NCI-H2107 treated with DMSO at 0.1 percent for 48 hours (cell line): ENCODE measurements around the gene KCND3.

Source experiments
- DNase-seq: peaks from one replicate; lab custom pipeline; 2025; ENCODE audit not compliant: unreplicated experiment; lab: John Stamatoyannopoulos, UW

KCND3 gene

DNA sequence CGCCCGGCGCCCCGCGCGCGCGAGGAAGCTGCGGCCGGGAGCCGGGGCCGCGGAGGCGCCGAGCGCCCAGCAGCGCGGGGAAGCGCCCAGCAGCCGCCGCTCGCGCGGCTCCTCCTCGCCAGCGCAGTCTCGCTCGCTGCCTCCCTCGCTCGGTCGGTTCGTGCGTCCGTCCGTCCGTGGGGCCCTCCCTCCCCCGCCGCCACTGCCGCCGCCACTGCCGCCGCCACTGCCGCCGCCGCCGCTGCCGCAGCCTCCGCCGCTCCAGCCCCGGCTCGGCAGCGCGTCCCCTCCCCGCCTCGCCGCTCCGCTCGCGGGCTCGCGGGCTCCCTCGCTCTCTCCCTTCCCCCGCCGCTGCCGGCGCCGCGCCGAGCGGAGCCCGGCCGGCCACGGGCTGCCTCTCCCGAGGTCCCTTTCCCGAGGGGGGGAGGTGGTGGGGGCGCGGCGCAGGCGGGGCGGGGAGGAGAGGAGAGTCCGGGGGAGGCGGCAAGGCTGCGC lies at the start of gene KCND3:
TSS of gene KCND3 (minus strand) at position 138 of the 495 bp plus-strand sequence.
- DNase-seq = no peak

DNA sequence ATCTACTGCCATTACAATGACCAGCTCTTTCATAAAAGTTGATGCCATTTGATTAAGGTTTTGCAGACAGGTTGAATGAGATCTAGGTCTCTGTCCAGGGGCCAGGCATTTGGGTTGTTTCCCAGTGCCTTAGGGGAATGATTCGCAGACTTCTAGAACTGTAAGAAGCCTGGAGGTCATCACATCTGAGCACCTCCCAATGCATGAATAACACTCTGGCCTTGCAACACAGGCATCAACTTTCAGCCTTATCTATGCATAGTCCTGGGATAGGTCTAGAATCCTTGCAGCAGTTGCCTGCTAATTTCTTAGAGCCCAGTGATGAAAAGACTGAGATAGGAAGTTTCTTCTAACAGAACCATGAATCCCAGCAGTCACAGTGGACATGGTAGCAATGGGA lies 44.8 kb upstream of the KCND3 start:
- no peak for DNase-seq

DNA sequence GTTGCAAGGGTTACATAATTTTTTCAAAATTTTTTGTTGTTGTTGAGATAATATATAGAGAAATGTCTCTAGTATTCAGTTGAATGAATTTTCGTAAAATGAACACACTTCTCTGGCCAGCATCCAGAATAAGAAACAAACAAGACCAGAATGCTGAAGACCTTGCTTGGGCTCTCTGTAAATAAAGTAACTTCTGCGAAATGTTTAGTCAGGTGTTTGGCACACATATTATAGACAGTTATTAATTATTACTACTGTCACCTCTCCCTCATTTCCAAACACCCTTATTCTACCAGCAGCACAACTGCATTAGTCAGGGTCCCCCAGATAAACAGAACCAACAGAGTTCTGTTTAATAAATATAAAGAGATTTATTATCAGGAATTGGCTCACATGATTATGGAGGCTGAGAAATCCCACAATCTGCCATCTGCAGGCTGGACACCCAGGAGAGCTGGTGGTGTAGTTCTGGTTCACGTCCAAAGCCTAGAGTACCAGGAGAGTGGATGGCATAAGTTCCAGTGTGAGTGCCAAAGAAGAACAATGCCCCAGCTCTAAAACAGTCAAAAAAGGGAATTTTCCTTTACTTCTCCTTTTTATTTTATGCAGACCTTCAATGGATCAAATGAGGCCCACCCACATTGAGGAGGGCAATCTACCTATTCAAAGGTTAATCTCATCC lies 44.1 kb upstream of the KCND3 start:
- no peak for DNase-seq

DNA sequence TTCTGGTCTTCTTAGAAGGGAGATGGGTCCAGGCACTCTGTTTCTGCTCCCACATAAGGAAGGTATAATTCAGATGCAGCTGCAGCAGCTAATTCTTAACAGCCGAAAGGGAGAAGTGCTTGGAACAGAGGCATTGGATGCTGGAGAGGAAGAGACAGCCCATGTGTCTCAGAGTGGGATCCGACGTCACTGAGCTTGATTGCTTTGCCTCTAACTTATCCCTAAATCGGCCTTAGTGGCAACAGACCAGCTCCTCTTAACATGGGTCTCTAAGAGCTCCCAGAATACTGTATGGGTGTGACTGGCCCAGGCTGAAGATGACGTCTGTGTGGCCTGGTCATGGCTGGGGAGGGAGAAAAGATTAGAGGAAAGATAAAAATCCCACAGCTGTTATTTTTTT lies 40.7 kb upstream of the KCND3 start:
- no peak for DNase-seq

DNA sequence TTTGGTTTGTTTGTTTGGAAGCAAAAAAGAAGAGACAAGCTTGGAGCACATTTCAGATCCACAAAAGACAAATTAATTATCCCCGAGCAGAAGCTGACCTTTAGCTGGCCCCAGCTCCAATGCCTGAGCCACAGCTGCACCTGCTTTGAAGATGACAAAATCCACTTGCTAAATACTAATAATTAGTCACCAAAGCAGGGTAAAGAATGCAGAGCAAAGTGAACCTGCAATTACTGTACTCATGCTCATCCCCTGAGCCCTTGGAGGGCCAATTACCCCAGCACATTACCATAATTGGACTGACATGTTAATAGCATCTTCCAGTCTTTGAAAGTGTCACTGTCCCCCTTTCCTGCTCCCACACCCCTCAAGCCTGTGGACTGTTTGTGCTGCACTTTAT lies 38.2 kb upstream of the KCND3 start:
- DNase-seq = no peak

DNA sequence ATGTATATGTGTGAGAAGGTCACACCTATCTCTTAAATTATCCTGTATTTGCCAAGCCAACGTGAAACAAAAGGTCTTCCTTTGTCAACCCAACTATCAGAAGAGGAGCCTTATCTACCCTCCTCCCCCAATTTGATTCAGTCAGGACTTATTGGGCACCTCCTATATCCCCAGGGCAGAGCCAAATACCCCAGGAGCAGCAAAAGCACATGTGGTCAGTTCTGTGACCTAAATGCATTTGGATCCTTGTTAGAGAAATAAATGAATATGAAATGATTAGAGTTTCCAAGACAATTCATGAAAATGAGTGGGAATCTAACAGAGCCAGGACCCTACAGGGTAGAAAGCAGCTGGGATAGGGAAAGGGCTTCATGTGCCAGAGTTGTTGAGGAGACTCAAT lies 37.0 kb upstream of the KCND3 start:
- no peak for DNase-seq

DNA sequence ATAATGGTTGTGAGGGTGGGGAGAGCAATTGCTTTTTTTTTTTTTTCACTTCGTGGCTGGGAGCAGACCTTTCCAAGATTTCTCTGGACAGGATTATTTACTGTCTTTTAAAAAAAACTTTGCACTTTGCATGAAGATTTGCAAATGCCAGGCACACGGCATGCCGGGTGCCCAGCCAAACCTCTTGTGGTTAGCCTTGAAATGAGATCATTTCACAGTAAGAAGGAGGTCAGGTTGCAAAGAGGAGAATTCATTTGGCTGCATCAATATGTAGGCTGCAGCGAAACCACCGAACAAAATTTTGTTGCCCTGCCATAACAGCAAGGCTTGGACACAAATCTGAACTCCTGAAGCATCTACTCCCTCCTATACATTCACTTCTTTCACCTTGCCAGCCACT lies 36.5 kb upstream of the KCND3 start:
- peak; percentile 54 for DNase-seq

DNA sequence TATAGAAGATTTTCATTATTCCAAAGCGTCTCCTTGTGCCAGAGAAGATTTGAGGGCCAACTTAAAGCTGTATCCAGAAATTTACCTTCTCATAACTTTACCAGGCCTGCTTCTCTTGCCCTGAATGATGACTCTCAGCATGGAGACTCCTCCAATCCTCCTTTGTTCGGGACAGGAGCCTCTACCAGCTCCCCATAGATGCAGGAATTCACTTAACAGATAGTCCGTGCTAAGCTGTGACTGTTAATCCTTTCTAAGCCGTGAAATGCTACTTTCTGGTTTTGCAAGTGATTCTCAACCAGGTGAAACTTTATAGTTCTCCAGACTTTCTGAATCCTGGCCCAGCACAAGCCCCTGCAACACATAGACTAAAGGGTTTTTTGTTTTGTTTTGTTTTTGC lies 31.8 kb upstream of the KCND3 start:
- DNase-seq = no peak

DNA sequence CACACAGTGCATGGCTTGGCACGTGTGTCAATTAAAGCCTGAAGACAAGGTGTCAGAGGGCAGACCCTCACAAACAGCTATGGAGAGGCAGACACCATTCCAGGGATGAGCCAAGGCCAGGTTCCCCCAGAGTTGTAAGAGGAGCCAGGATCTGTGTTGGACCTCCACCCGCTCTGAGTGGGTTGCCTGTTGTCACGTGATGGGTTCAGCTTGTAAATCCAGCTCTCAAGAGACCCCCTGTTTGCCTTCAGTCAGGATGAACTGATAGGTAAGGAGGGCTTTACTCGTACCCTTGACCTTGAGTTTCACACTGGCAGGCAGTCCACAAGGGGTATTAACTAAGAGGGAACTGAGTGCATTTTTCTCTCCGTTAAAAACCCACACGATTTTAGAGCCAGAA lies 27.7 kb upstream of the KCND3 start:
- no peak for DNase-seq

DNA sequence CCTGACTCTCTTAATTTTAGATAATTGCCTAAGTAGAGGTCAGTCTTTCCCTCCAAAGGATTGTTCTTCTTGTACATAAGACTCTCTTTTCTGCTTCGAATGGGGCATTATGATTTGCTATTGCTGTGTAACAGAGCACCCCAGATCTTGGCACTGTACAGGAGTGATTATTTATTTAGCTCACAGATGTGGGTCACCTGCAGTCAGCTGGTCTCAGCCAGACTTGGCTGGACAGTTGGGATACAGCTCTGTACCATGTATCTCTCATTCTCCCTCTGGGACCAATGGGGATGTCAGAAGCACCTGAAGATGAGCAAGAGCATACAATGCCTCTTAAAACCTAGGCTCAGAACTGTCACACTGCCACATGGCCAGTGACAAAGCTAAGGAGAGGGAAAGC lies 23.4 kb upstream of the KCND3 start:
- no peak for DNase-seq

DNA sequence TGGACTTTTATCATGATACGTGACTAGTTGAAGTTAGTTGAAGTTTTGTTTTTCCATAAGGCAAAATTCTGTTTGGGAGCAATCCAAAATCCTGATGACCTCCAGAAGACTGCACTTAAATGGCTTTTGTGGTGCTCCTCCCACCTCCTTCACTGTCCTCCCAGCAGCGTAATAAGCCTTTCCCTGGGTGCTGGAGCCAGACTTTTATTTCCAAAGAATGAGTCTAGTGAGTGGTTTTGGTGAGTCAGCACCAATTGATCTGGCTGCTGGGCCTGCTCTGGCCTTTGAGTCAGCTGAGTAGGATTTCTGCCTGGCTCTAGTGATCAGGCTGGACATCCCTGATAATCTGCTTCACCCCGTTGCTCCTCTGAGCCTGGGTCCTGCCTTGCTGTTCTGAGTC lies 21.7 kb upstream of the KCND3 start:
- DNase-seq = no peak

DNA sequence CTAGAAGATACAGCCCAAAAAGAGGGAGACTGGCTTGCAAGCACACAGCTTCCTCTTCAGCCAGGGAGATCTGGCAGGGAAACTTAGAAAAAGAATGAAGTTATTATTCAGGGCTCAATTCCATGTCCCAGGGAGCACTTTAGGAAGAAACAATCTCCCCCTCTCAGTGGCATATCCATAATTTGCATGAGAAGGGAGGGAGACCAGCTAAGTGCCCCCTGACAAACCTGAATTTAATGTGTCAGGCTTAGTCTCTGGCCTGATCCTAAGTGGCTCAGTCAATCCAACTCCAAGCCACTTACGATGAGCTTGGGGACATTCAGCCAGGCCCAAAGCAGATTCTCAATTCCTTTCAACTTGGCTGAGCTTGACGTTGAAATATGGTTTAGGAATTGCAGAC lies 17.7 kb upstream of the KCND3 start:
- DNase-seq = no peak

DNA sequence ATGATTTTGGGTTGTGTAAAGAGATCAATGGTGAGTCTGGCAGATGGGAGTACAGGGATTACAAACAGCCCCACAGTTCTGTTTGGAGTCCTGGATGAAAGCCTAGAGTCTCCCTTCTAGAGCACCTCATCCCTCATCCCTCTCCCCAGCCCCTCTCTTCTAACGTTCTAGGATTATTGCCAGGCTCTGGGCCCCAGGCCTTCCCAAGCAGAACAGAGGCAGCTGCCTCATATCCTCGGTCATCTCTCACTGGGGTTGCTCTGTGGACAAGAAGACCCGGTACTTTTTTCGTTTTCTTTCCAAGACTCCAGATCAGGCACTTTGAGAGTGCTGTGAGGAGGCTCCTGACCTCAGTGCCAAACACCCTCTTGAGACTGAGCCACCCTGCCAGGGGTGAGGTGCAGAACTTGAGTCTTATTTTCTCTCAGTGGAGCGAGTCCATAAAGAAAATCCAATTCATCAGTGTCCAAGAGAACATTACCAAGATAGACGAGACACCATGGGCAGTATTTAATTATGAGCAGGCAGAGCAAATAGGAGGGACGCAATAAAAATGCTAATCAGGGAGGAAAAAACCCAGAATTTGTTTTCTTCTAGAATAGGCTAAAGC lies 17.1 kb upstream of the KCND3 start:
- DNase-seq = no peak

DNA sequence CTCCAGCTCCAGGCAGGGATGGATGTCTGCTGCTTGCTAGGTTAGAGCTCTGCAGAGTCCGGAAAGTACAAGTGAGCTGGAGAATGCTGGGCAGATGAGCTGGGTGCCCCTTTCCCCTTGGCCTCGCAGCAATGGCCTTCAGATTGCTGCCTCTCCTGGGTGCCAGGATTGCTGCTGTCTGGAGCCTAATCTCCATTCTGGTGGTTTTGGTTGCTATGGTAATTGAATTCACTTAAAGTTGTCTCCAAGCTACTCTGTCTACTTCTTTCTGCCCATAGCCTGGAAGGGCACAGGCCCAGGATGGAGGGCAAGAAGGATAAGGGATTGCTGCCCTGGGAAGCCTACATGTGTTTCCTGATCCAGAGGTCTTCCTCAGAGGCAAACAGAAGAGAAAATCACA lies 14.6 kb upstream of the KCND3 start:
- no peak for DNase-seq

DNA sequence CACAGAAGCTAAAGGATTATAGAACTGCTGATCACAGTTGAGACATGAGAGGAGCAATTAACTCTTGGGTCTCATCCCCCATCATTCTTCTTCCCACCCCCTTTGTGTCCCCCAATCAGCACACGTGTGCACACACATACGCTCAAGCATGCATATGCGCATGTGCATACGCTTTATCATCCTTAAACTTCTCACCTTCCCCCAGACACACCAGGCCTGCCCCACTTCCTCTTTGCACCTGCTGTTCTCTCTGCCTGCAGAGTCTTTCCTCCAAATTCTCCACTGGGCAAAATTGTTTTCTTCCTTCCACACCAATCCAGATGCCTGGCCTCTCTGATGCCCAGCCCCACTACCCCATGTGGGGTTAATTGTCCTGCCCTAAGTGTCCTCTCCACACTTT lies 13.0 kb upstream of the KCND3 start:
- no peak for DNase-seq

DNA sequence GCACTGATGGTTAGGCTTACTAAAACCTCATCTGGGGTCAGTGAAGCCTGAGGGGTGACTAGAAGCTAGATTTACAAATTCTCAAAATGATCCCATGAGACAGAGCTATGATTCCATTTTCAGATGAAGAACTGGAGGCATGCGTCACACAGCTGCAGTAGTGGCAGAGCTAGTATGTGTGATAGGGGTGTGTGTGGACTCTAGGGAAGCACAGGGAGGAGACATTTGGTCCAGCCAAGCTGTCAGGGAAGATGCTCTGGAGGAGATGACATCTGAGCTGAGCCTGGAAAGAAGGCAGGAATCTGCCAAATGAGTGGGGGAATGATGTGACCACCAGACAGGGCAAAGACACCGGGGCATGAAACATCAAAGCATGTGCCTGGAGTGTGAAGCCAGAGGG lies 12.0 kb upstream of the KCND3 start:
- DNase-seq = no peak

DNA sequence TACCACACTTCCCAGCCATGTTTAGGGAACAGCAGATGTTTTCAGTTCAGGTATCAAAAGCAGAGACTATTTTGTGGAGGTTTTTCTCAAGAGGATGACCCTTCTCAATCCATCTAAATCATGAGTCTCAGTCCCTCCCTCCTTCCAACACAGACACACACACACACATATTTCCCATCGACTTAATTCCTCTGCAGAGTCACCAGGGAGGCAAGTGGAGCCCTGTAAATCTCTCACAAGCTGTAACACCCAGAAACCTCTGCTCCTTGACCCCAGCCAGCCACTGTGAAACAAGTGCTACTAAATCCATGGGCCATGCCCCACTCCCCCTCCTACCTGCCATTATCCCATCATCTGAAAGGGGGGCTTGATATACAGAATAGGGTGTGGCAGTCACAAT lies 10.6 kb upstream of the KCND3 start:
- no peak for DNase-seq

DNA sequence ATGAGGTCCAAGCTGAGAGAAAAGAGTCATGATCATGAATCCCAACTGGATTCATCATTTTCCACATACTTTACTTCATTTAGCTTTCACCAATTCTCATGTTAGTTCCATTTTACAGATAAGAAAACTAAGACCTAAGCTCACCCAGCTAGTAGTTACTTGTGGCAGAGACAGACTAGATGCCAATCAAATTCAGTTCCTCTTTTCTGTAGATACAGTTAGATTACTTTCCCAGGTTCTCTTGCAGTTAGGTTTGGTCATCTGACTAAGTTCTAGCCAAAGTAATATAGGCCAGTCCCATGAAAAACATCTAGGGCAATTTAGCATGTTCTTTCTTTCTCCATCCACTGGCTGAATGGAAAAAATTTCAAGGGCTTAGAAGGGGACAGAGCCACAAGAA lies 8.9 kb upstream of the KCND3 start:
- DNase-seq = no peak

DNA sequence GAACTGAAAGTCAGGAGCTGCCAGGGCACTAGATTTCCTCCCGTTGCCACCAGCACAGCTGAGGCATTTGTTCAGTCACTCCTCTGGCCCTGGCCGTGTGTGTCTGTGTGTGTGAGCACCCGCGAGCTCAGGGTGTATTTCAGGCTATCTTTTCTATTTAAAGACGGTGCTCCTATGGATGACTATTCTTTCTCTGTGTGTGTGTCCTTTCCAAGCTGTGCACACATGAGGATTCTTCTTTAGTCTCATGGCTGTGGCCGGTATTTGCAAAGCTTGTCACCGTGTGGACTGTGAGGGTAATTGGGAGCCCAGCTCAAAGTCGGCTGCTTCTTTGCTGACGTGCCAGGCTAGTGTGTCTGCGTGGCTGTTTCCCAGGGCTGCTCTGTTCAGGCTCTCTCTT lies 3.0 kb upstream of the KCND3 start:
- no peak for DNase-seq

DNA sequence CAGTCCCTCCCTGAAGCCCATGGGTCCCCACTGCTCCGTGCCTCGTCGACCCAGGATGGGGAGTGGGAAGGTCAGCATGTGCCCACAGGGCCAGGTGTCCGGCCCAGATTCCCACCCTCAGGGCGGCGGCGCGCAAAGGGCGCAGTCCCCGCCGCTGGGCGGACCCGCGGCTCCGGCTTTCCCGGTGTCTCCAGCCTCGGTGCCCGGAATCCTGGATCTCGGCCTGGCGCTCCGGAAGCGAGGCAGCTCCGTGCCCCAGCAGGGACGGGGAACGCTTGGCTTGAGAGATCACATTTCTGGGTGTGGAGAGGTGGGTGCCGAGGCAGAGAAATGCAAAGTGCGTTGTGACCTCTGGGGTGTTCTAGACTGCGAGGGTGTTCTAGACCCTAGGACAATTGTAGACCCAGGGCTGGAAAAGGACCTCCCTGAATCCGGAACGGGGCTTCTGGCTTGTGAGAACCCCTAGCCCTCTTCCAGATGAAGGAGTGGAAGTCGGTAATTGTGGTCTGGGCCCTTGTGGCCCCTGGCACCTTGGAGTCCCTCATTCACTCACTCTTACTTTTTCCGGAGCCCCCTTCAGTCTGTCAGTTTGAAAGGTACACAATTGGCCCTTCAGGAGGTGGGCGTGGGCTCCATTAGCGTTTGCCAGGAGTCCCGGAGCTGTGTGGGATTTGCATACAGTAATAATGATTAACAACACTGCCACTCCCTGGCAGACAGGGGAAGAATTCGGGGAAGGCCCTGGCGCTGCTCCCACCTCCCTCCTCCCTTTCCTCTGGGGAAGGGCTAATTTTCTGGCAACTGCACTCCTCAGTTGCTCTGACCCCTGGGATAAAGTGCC lies 1.6 kb upstream of the KCND3 start:
- DNase-seq = peak; percentile 87

DNA sequence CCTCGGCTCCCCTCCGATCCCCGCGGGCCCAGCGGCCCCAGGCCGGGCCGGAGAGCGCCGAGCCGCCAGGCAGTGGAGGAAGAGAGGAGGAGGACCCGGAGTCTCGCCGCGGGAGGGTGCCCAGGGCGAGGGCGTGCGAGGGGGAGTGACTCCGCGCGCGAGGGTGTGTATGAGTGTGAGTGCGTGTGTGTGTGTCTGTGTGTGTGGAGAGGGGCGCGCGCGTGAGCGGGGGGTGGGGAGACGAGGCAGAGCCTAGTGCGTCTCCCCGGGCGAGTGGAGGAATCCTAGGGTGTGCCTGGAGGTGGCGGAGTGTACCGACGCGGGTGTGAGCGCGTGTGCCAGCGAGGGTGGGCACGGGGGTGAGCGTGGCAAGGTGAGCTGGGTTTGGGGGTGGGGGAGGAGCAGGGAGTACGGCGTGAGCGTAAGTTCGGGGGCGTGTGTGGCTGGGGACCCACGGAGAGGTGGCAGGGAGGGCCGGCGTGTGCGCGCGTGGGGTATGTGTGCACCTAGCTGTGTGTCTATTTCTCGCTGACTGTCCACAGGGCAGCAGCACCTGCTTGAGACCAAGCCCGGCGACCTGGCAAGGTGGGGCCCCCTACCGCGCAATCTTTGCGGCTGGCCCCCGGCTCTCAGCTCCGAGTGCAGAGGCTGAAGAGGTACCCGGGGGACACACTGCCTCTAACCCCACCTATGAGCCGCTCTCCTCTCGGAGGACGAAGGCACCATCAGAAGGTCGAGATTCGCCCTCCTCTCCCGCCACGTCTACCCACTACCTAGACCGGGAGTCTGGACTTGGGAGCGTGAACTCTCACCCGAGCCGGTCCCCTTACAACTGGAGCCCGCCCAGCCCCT lies 784 bp upstream of the KCND3 start:
- DNase-seq = no peak
